ENCODE data around the gene VCL. TPM values are rescaled to one million over a fixed set of nuclear protein-coding genes. Genes with fewer than 3 reads are reported as not detected.

VCL gene
- total RNA-seq, 4 donors from 2014 or later = 53.3 to 90.4 (median 63.1) TPM

DNA sequence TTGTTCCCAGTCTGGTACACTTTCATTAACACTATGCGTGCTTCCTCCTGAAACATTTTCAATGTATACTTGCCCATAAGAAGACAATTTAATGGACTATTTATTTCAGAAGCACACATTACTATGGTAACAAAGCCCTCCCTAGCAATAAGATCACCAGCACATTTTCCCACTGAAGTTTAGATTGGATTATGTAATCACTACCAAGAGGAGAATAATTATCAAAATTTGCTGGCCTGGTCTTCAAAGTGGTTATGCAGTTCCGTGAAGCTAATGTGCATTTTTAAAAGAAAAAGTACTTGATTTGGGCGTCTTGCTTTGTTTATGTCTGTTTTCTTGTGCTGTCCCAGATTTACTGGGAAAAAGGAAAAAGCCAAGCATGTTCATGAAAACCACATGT, 90.8 kb downstream of the VCL start:
- H3K4me3 ChIP-seq (ENCODE audit: low read depth, poor library complexity, severe bottlenecking) = no peak overlapping the region
- TF ChIP-seq, protein P1, sequence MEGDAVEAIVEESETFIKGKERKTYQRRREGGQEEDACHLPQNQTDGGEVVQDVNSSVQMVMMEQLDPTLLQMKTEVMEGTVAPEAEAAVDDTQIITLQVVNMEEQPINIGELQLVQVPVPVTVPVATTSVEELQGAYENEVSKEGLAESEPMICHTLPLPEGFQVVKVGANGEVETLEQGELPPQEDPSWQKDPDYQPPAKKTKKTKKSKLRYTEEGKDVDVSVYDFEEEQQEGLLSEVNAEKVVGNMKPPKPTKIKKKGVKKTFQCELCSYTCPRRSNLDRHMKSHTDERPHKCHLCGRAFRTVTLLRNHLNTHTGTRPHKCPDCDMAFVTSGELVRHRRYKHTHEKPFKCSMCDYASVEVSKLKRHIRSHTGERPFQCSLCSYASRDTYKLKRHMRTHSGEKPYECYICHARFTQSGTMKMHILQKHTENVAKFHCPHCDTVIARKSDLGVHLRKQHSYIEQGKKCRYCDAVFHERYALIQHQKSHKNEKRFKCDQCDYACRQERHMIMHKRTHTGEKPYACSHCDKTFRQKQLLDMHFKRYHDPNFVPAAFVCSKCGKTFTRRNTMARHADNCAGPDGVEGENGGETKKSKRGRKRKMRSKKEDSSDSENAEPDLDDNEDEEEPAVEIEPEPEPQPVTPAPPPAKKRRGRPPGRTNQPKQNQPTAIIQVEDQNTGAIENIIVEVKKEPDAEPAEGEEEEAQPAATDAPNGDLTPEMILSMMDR (IDR thresholded peaks at IDR 0.05) = no peak
- TF ChIP-seq POLR2A (IDR thresholded peaks at IDR 0.05) = no peak
- intact Hi-C loops (cut with DNase I; ENCODE audit: low total_unique reads) = no loop called here
- 51 to 55% methylated on average over 3 of the region's 3 CpGs for WGBS, 2 donors
- no peak for DNase-seq (ENCODE audit: low spot score in 2 of 2)

DNA sequence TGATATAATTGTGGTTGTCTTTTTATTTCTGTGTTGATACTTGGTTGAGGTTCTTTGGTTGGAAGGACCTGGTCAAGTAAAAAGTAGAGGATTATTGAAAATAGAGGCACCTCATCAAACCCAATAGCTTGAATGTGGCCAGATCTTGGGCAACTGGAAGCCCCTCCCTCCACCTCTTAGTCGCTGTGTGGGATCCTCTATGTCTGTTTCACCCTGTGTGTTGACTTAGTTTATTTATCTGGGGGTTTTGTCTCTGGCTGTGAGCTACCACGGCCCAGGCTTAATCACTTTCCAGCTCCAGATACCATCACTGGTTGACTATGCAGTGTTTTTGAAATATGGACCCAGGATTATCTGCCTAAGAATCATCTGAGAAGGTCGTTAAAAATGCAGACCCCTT, 94.5 kb downstream of the VCL start:
- no peak overlapping the region for H3K4me3 ChIP-seq (ENCODE audit: low read depth, poor library complexity, severe bottlenecking)
- DNase-seq (ENCODE audit: low spot score in 2 of 2) = no peak
- intact Hi-C loops (cut with DNase I; ENCODE audit: low total_unique reads) = no loop called here
- 90 to 94% methylated on average over 3 of the region's 3 CpGs for WGBS, 2 donors
- TF ChIP-seq POLR2A (IDR thresholded peaks at IDR 0.05) = no peak
- TF ChIP-seq, protein P1 (IDR thresholded peaks at IDR 0.05) = no peak

- intact Hi-C loops (cut with DNase I; ENCODE audit: low total_unique reads) = no loop called here
- no peak overlapping the region for H3K4me3 ChIP-seq (ENCODE audit: low read depth, poor library complexity, severe bottlenecking)
- no peak for DNase-seq (ENCODE audit: low spot score in 2 of 2)
- TF ChIP-seq, protein P1 (IDR thresholded peaks at IDR 0.05) = no peak
- no peak for TF ChIP-seq POLR2A (IDR thresholded peaks at IDR 0.05)
- WGBS, 2 donors = 94% methylated on average over 4 of the region's 4 CpGs
Measured at GRCh38 chr10:74093530-74094164, 95.7 kb downstream of the VCL start.

- 89 to 91% methylated on average over 7 of the region's 7 CpGs for WGBS, 2 donors
- TF ChIP-seq POLR2A (IDR thresholded peaks at IDR 0.05) = no peak
- TF ChIP-seq, protein P1 (IDR thresholded peaks at IDR 0.05) = no peak
- no peak for DNase-seq (ENCODE audit: low spot score in 2 of 2)
- intact Hi-C loops (cut with DNase I; ENCODE audit: low total_unique reads) = no loop called here
- H3K4me3 ChIP-seq (ENCODE audit: low read depth, poor library complexity, severe bottlenecking) = no peak overlapping the region
Measured at GRCh38 chr10:74094231-74094630, 96.3 kb downstream of the VCL start.

GRCh38 chr10:74096777-74097176, 98.9 kb downstream of the VCL start:
- no peak overlapping the region for H3K4me3 ChIP-seq (ENCODE audit: low read depth, poor library complexity, severe bottlenecking)
- TF ChIP-seq, protein P1 (IDR thresholded peaks at IDR 0.05) = no peak
- no peak for TF ChIP-seq POLR2A (IDR thresholded peaks at IDR 0.05)
- no peak for DNase-seq (ENCODE audit: low spot score in 2 of 2)
- intact Hi-C loops (cut with DNase I; ENCODE audit: low total_unique reads) = no loop called here
- WGBS, 2 donors = 82 to 90% methylated on average over 2 of the region's 2 CpGs

GRCh38 chr10:74097776-74098175, 99.9 kb downstream of the VCL start:
- no peak overlapping the region for H3K4me3 ChIP-seq (ENCODE audit: low read depth, poor library complexity, severe bottlenecking)
- intact Hi-C loops (cut with DNase I; ENCODE audit: low total_unique reads) = no loop called here
- 91 to 93% methylated on average over 9 of the region's 9 CpGs for WGBS, 2 donors
- no peak for DNase-seq (ENCODE audit: low spot score in 2 of 2)
- TF ChIP-seq POLR2A (IDR thresholded peaks at IDR 0.05) = no peak
- TF ChIP-seq, protein P1 (IDR thresholded peaks at IDR 0.05) = no peak
